Hematopoietic multipotent progenitor cell (in vitro differentiated cells): ENCODE results near the gene RBM27. TPM values are rescaled to one million over a fixed set of nuclear protein-coding genes. Genes with fewer than 3 reads are reported as not detected.

Experiments used
- small RNA-seq: library from RNA; depleted of rRNA; stranded (forward); fragments of <200 nt; gene quantifications from one replicate; pipeline ENCODE3, GENCODE V24; 2012
- total RNA-seq: library from RNA; depleted of rRNA; stranded (reverse); fragments of >200 nt; gene quantifications from one replicate; pipeline ENCODE4 v1.2.3, GENCODE V29; 2012

The RBM27 gene
- total RNA-seq, 1 donor = 37.4 TPM

Small RNA genes lying within 50 kb of the gene (small RNA-seq; reads per million reads assigned to genes)
- not detected for gene RNU7-180P

Other genes with a start within 250 kb of the RBM27 start
- gene PLAC8L1, start 98.0 kb upstream of the RBM27 start, total RNA-seq = not detected
- gene LARS1, start 21.0 kb upstream of the RBM27 start, total RNA-seq = 40.1 TPM
- gene POU4F3, start 135.2 kb downstream of the RBM27 start, total RNA-seq = under 0.01 TPM
- 61.7 TPM for gene TCERG1, start 243.7 kb downstream of the RBM27 start, total RNA-seq